OCI-M2 (cell line): Measurements from ENCODE around the gene ERO1B.

Source experiments
- DNase-seq: peaks from one replicate; lab custom pipeline; 2025; ENCODE audit not compliant: unreplicated experiment; lab: John Stamatoyannopoulos, UW

ERO1B gene

GRCh38 chr1:236301080-236301957 is 19.6 kb upstream of the ERO1B start:
- DNase-seq: no peak

- no peak for DNase-seq
Measured at GRCh38 chr1:236297161-236297560, 15.4 kb upstream of the ERO1B start.

GRCh38 chr1:236292425-236292824 is 10.7 kb upstream of the ERO1B start:
- no peak for DNase-seq

GRCh38 chr1:236289492-236290131 is 7.9 kb upstream of the ERO1B start:
- DNase-seq: no peak

GRCh38 chr1:236288620-236288976 is 6.8 kb upstream of the ERO1B start:
- DNase-seq: no peak

GRCh38 chr1:236287757-236288619 is 6.2 kb upstream of the ERO1B start:
- DNase-seq: no peak

GRCh38 chr1:236287356-236287755 is 5.6 kb upstream of the ERO1B start:
- no peak for DNase-seq

GRCh38 chr1:236284291-236284721 is 2.5 kb upstream of the ERO1B start:
- DNase-seq: no peak

GRCh38 chr1:236282719-236283118 is 961 bp upstream of the ERO1B start:
- DNase-seq: no peak

GRCh38 chr1:236282425-236282716 is 613 bp upstream of the ERO1B start:
- no peak for DNase-seq

GRCh38 chr1:236281198-236281653 is 532 bp downstream of the ERO1B start:
- DNase-seq: no peak

- DNase-seq: no peak
Measured at GRCh38 chr1:236280438-236281197, 1.1 kb downstream of the ERO1B start.

GRCh38 chr1:236275586-236275985 is 6.2 kb downstream of the ERO1B start:
- DNase-seq: no peak

GRCh38 chr1:236275061-236275460 is 6.7 kb downstream of the ERO1B start:
- DNase-seq: no peak

- DNase-seq: no peak
Measured at GRCh38 chr1:236273358-236273757, 8.4 kb downstream of the ERO1B start.

- no peak for DNase-seq
Measured at GRCh38 chr1:236269439-236269838, 12.3 kb downstream of the ERO1B start.

- no peak for DNase-seq
Measured at GRCh38 chr1:236261898-236262297, 19.9 kb downstream of the ERO1B start.

GRCh38 chr1:236261033-236261432 is 20.7 kb downstream of the ERO1B start:
- DNase-seq: no peak

GRCh38 chr1:236259043-236259442 is 22.7 kb downstream of the ERO1B start:
- no peak for DNase-seq

GRCh38 chr1:236258114-236258622 is 23.6 kb downstream of the ERO1B start:
- no peak for DNase-seq

- no peak for DNase-seq
Measured at GRCh38 chr1:236257216-236257615, 24.5 kb downstream of the ERO1B start.
